Activated gamma-delta T cell (primary cell): ENCODE data around the gene USP10.
"Not testable (repeated sequence)": the region's sequence is repeated elsewhere in the genome, so short reads cannot be mapped to it uniquely, and the experiment has no call there.

Source experiments
- DNase-seq: peaks from one replicate; lab custom pipeline; 2025; lab: John Stamatoyannopoulos, UW

USP10 gene

GRCh38 chr16:84726669-84727467 is 27.1 kb downstream of the USP10 start:
- no peak for DNase-seq

GRCh38 chr16:84728853-84729424 is 29.1 kb downstream of the USP10 start:
- DNase-seq: no peak

- DNase-seq: no peak
Observed at GRCh38 chr16:84729716-84730320, 30.0 kb downstream of the USP10 start.

- no peak for DNase-seq
Observed at GRCh38 chr16:84730406-84731106, 30.8 kb downstream of the USP10 start.

GRCh38 chr16:84732332-84732673 is 32.5 kb downstream of the USP10 start:
- DNase-seq: not testable (repeated sequence)

- DNase-seq: no peak
Observed at GRCh38 chr16:84732674-84733352, 33.0 kb downstream of the USP10 start.

GRCh38 chr16:84735849-84736586 is 36.2 kb downstream of the USP10 start:
- no peak for DNase-seq

- no peak for DNase-seq
Observed at GRCh38 chr16:84737192-84738011, 37.6 kb downstream of the USP10 start.

GRCh38 chr16:84738255-84739038 is 38.6 kb downstream of the USP10 start:
- DNase-seq: no peak

- DNase-seq: no peak
Observed at GRCh38 chr16:84739349-84740124, 39.7 kb downstream of the USP10 start.

GRCh38 chr16:84740596-84741116 is 40.9 kb downstream of the USP10 start:
- DNase-seq: no peak

GRCh38 chr16:84741340-84741830 is 41.6 kb downstream of the USP10 start:
- DNase-seq: no peak

GRCh38 chr16:84742641-84743092 is 42.9 kb downstream of the USP10 start:
- DNase-seq: no peak

- no peak for DNase-seq
Observed at GRCh38 chr16:84746231-84746630, 46.4 kb downstream of the USP10 start.

- no peak for DNase-seq
Observed at GRCh38 chr16:84746875-84747274, 47.1 kb downstream of the USP10 start.

- not testable (repeated sequence) for DNase-seq
Observed at GRCh38 chr16:84748247-84748646, 48.4 kb downstream of the USP10 start.

- DNase-seq: no peak
Observed at GRCh38 chr16:84749072-84749471, 49.3 kb downstream of the USP10 start.

- DNase-seq: no peak
Observed at GRCh38 chr16:84749815-84750214, 50.0 kb downstream of the USP10 start.
